HCT116 (cell line): ENCODE data around the gene PGM2. TPM values are rescaled to one million over a fixed set of nuclear protein-coding genes. Genes with fewer than 3 reads are reported as not detected.

ENCODE experiments used
- ATAC-seq: fragments of 200-7000 bp; cut with Tn5 transposase; 2 replicates; pipeline ENCODE4 v1.9.1; 2020; ENCODE audit warnings: mild to moderate bottlenecking, moderate library complexity
- BruUV-seq: library from RNA; stranded (reverse); fragments of 400-500 nt; replicated peaks from 2 replicates; lab custom pipeline; 2021; lab: Mats Ljungman, UMichigan
- CTCF ChIA-PET: fragments of 300-600 bp; sonication (Branson Sonifier 250); formaldehyde crosslinking; loops from one replicate; lab custom pipeline; 2021; ENCODE audit warnings: antibody characterized with exemption; lab: Charles Lee
- POLR2A ChIA-PET: fragments of 300-600, 350-600 bp; sonication (Branson Sonifier 250); formaldehyde crosslinking; loops from one replicate; lab custom pipeline; 2021; ENCODE audit warnings: antibody characterized with exemption; lab: Charles Lee
- RAD21 ChIA-PET, 2 experiments: fragments of 300-600 bp; sonication (Branson Sonifier 250); formaldehyde crosslinking; loops; one replicate each; lab custom pipeline; 2023; ENCODE audit warnings: low total read pairs in 2 of 2; ENCODE audit not compliant: uncharacterized antibody in 2 of 2, unreplicated experiment in 2 of 2, low non-redundant PET in 1 of 2; lab: Charles Lee
- DNase-seq: peaks from one replicate; pipeline ENCODE4 v3.0.0-alpha.2; 2010; ENCODE audit warnings: low read depth, low spot score
- H2AFZ ChIP-seq: fragments of 200-600 bp; shearing (Covaris generic), sonication (generic); 2 replicates; pipeline ENCODE4 v1.6.1; 2017; ENCODE audit warnings: low read depth, mixed run types, mixed read lengths, antibody characterized with exemption, low read length; ENCODE audit not compliant: poor library complexity, severe bottlenecking
- H3K27ac ChIP-seq: 2 replicates; pipeline ENCODE4 v1.5.1; 2012; ENCODE audit warnings: low read depth, low read length
- H3K27me3 ChIP-seq: fragments of 200-600 bp; sonication (generic); 2 replicates; pipeline ENCODE4 v1.6.1; 2016; ENCODE audit warnings: mixed run types, low read length, mixed read lengths; ENCODE audit not compliant: insufficient read depth
- H3K36me3 ChIP-seq, 2 experiments: fragments of 200-500 bp in 1 of 2; fragments of 200-600 bp in 1 of 2; sonication (Bioruptor generic) in 1 of 2; sonication (generic) in 1 of 2; 2 replicates each; pipeline versions ENCODE4 v1.5.1 to v1.6.1; 2014 to 2016; ENCODE audit warnings: low read length in 2 of 2, inconsistent platforms in 1 of 2, mixed read lengths in 1 of 2, mixed run types in 1 of 2; ENCODE audit not compliant: insufficient read depth in 2 of 2, control insufficient read depth in 1 of 2
- H3K4me1 ChIP-seq, 2 experiments: fragments of 200-600 bp in 1 of 2; sonication (generic) in 1 of 2; 2 replicates each; pipeline versions ENCODE4 v1.5.1 to v1.6.1; 2012 to 2017; ENCODE audit warnings: low read length in 2 of 2, inconsistent platforms in 1 of 2, mild to moderate bottlenecking in 1 of 2, mixed read lengths in 1 of 2, mixed run types in 1 of 2, moderate library complexity in 1 of 2; ENCODE audit not compliant: insufficient read depth in 2 of 2, control insufficient read depth in 1 of 2
- H3K4me2 ChIP-seq: fragments of 200-600 bp; sonication (generic); 2 replicates; pipeline ENCODE4 v1.6.1; 2017; ENCODE audit warnings: mixed run types, low read length, mixed read lengths
- H3K4me3 ChIP-seq, 2 experiments: fragments of 200-600 bp in 1 of 2; sonication (generic) in 1 of 2; replicated peaks in 1 of 2; 2 replicates each; pipeline ENCODE4 v1.5.1; 2011 to 2016; ENCODE audit warnings: low read length in 2 of 2, control low read depth in 1 of 2, low read depth in 1 of 2, mild to moderate bottlenecking in 1 of 2, mixed read lengths in 1 of 2, mixed run types in 1 of 2
- H3K79me2 ChIP-seq: fragments of 200-600 bp; sonication (generic); 2 replicates; pipeline ENCODE4 v1.6.1; 2017; ENCODE audit warnings: mild to moderate bottlenecking, mixed run types, low read length, moderate library complexity, mixed read lengths; ENCODE audit not compliant: insufficient read depth
- H3K9ac ChIP-seq: fragments of 200-600 bp; sonication (generic); 2 replicates; pipeline ENCODE4 v1.6.1; 2016; ENCODE audit warnings: low read length, mixed read lengths
- H3K9me2 ChIP-seq: fragments of 200-600 bp; sonication (generic), shearing (Covaris generic); 2 replicates; pipeline ENCODE4 v1.6.1; 2017; ENCODE audit warnings: mixed run types, mild to moderate bottlenecking, moderate library complexity; ENCODE audit not compliant: insufficient read depth
- H3K9me3 ChIP-seq, 2 experiments: fragments of 200-500 bp in 1 of 2; fragments of 200-600 bp in 1 of 2; sonication (Bioruptor generic) in 1 of 2; sonication (generic) in 1 of 2; 2 replicates each; pipeline ENCODE4 v1.6.1; 2014 to 2017; ENCODE audit warnings: low read length in 2 of 2, mixed read lengths in 2 of 2, inconsistent platforms in 1 of 2, low read depth in 1 of 2, mild to moderate bottlenecking in 1 of 2, mixed run types in 1 of 2, moderate library complexity in 1 of 2; ENCODE audit not compliant: control insufficient read depth in 1 of 2, insufficient read depth in 1 of 2
- H4K20me1 ChIP-seq: fragments of 200-600 bp; sonication (generic), shearing (Covaris generic); 2 replicates; pipeline ENCODE4 v1.6.1; 2017; ENCODE audit warnings: mixed run types, mild to moderate bottlenecking, moderate library complexity; ENCODE audit not compliant: insufficient read depth
- ATF3 ChIP-seq: IDR thresholded peaks from 2 replicates; pipeline ENCODE4 v1.6.1; 2012
- EZH2 ChIP-seq: fragments of 200-600 bp; sonication (generic); IDR thresholded peaks from 2 replicates; pipeline ENCODE4 v1.6.1; 2017; ENCODE audit warnings: antibody characterized with exemption, mixed run types
- EZH2phosphoT487 ChIP-seq: fragments of 200-600 bp; IDR thresholded peaks from 2 replicates; pipeline ENCODE4 v1.6.1; 2018; ENCODE audit warnings: antibody characterized with exemption, borderline replicate concordance
- REST ChIP-seq: IDR thresholded peaks from 2 replicates; pipeline ENCODE4 v1.6.1; 2012; ENCODE audit warnings: low read depth
- SIN3A ChIP-seq: IDR thresholded peaks from 2 replicates; pipeline ENCODE4 v1.6.1; 2012; ENCODE audit warnings: low read depth
- SP1 ChIP-seq: IDR thresholded peaks from 2 replicates; pipeline ENCODE4 v1.6.1; 2012; ENCODE audit warnings: low read depth
- YY1 ChIP-seq: IDR thresholded peaks from 2 replicates; pipeline ENCODE4 v1.6.1; 2011; ENCODE audit warnings: low read length, low read depth, moderate library complexity, mild to moderate bottlenecking; ENCODE audit not compliant: insufficient replicate concordance; ENCODE audit errors: extremely low read depth
- ZBTB33 ChIP-seq: IDR thresholded peaks from 2 replicates; pipeline ENCODE4 v1.6.1; 2011; ENCODE audit warnings: mild to moderate bottlenecking, low read length, moderate library complexity; ENCODE audit not compliant: insufficient replicate concordance; ENCODE audit errors: extremely low read depth
- ZFX ChIP-seq: fragments of 450-650 bp; IDR thresholded peaks from 2 replicates; pipeline ENCODE4 v1.6.1; 2017
- ZNF274 ChIP-seq: fragments of 200-500 bp; sonication (Bioruptor generic); IDR thresholded peaks from 2 replicates; pipeline ENCODE4 v1.6.1; 2014; ENCODE audit warnings: mild to moderate bottlenecking, low read depth, low read length, inconsistent platforms
- intact Hi-C: fragments of 100-400 bp; cut with micrococcal nuclease; formaldehyde crosslinking; loops from 2 replicates; pipeline ENCODE4 v1.10.0; 2022
- total RNA-seq: library from RNA; stranded (reverse); gene quantifications from one replicate; pipeline ENCODE4 v1.2.1, GENCODE V29; 2021; ENCODE audit not compliant: unreplicated experiment
- TF ChIP-seq, protein P1 (sequence below), 3 experiments: fragments of 200-600 bp in 1 of 3; sonication (generic) in 1 of 3; IDR thresholded peaks in 2 of 3; conservative IDR thresholded peaks in 1 of 3; 2 replicates each; pipeline ENCODE4 v1.5.1; 2012 to 2017; ENCODE audit warnings: low read depth in 2 of 3, low read length in 2 of 3, antibody characterized with exemption in 1 of 3, borderline replicate concordance in 1 of 3, control low read depth in 1 of 3, mild to moderate bottlenecking in 1 of 3, mixed read lengths in 1 of 3, mixed run types in 1 of 3, moderate library complexity in 1 of 3; ENCODE audit not compliant: insufficient read depth in 1 of 3

The PGM2 gene
- total RNA-seq, 1 experiment from 2014 or later: 48.6 TPM

- no peaks in the 10 kb centered on the region for H3K79me2 ChIP-seq
- BruUV-seq: no TSS peak
- no peak for TF ChIP-seq SIN3A
- TF ChIP-seq YY1: no peak
- TF ChIP-seq, protein P1, sequence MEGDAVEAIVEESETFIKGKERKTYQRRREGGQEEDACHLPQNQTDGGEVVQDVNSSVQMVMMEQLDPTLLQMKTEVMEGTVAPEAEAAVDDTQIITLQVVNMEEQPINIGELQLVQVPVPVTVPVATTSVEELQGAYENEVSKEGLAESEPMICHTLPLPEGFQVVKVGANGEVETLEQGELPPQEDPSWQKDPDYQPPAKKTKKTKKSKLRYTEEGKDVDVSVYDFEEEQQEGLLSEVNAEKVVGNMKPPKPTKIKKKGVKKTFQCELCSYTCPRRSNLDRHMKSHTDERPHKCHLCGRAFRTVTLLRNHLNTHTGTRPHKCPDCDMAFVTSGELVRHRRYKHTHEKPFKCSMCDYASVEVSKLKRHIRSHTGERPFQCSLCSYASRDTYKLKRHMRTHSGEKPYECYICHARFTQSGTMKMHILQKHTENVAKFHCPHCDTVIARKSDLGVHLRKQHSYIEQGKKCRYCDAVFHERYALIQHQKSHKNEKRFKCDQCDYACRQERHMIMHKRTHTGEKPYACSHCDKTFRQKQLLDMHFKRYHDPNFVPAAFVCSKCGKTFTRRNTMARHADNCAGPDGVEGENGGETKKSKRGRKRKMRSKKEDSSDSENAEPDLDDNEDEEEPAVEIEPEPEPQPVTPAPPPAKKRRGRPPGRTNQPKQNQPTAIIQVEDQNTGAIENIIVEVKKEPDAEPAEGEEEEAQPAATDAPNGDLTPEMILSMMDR (IDR thresholded peaks at IDR 0.05 in 2 of 3, conservative IDR thresholded peaks at IDR 0.05 in 1 of 3; ENCODE audit: borderline replicate concordance in 1 of 3, insufficient read depth in 1 of 3, low read depth in 2 of 3, low read length in 2 of 3): no peak
- TF ChIP-seq, all 23 proteins: peak for 0
Observed at GRCh38 chr4:37798616-37799015, 27.9 kb upstream of the PGM2 start.

GRCh38 chr4:37799941-37800554, 26.4 kb upstream of the PGM2 start:
- Histone ChIP-seq H2AFZ (no peak overlapping the region), H3K27me3 (no peaks in the 10 kb centered on the region), H3K4me3 (no peak overlapping the region), H3K79me2 (no peaks in the 10 kb centered on the region), H3K9me3 (no peaks in the 10 kb centered on the region), H3K4me1 (peaks cover 0 to 13% of the 10 kb centered on the region in 2 experiments; a peak in 2 of 4 replicates), H3K36me3 (no peaks in the 10 kb centered on the region), H3K9me2 (no peaks in the 10 kb centered on the region), H3K4me2 (no peak overlapping the region), H4K20me1 (no peaks in the 10 kb centered on the region), H3K9ac (no peak overlapping the region), H3K27ac (no peak overlapping the region)
- intact Hi-C loops: loop anchor here (5.0 kb wide), 1 partner anchor 362 kb away; no protein-coding TSS in a partner anchor
- ATAC-seq: no peak
- ChIA-PET RAD21 (no interaction called here), CTCF (no interaction called here), POLR2A (no interaction called here)
- BruUV-seq: no TSS peak
- DNase-seq: no peak
- TF ChIP-seq ZFX (no peak), REST (no peak), EZH2phosphoT487 (no peak), EZH2 (no peak), SP1 (no peak), ZBTB33 (no peak), ATF3 (no peak), ZNF274 (no peak)

More at GRCh38 chr4:37798616-37799015, 27.9 kb upstream of the PGM2 start:
- Histone ChIP-seq H3K36me3 (no peaks in the 10 kb centered on the region), H2AFZ (no peak overlapping the region), H3K4me1 (peaks cover 0 to 13% of the 10 kb centered on the region in 2 experiments; a peak in 2 of 4 replicates), H3K9me2 (no peaks in the 10 kb centered on the region), H4K20me1 (no peaks in the 10 kb centered on the region), H3K27ac (no peak overlapping the region), H3K4me2 (no peak overlapping the region), H3K9ac (no peak overlapping the region), H3K4me3 (no peak overlapping the region), H3K27me3 (no peaks in the 10 kb centered on the region), H3K9me3 (no peaks in the 10 kb centered on the region)
- intact Hi-C loops: no loop called here
- DNase-seq (no peak), ATAC-seq (no peak)
- POLR2A ChIA-PET: no interaction called here
- CTCF ChIA-PET: no interaction called here
- RAD21 ChIA-PET: no interaction called here
